HG02588 (cell line): ENCODE measurements around the gene MYCBP2.
"Not testable (repeated sequence)": the region's sequence is repeated elsewhere in the genome, so short reads cannot be mapped to it uniquely, and the experiment has no call there.

ENCODE experiments used
- ATAC-seq: cut with Tn5 transposase; IDR thresholded peaks from one replicate; pipeline ENCODE4 v1.9.1; 2021; ENCODE audit warnings: mild to moderate bottlenecking, moderate library complexity; ENCODE audit not compliant: unreplicated experiment

Gene MYCBP2

GRCh38 chr13:77326905-77327604 is at the start of gene MYCBP2:
TSS of gene MYCBP2 (minus strand) at chr13:77327094. CDS start at chr13:77326775, 319 bp downstream.
- ATAC-seq: peak; percentile 55

- no peak for ATAC-seq
These were observed 48.7 kb upstream of the MYCBP2 start for GRCh38 chr13:77375560-77376108.

- peak; percentile 77 for ATAC-seq
These were observed 47.9 kb upstream of the MYCBP2 start for GRCh38 chr13:77374786-77375185.

- no peak for ATAC-seq
These were observed 47.4 kb upstream of the MYCBP2 start for GRCh38 chr13:77374339-77374738.

- no peak for ATAC-seq
These were observed 46.6 kb upstream of the MYCBP2 start for GRCh38 chr13:77373502-77373901.

- ATAC-seq: no peak
These were observed 45.4 kb upstream of the MYCBP2 start for GRCh38 chr13:77372275-77372674.

- ATAC-seq: no peak
These were observed 44.0 kb upstream of the MYCBP2 start for GRCh38 chr13:77370888-77371287.

GRCh38 chr13:77362166-77362565 is 35.3 kb upstream of the MYCBP2 start:
- ATAC-seq: no peak

- ATAC-seq: no peak
These were observed 33.3 kb upstream of the MYCBP2 start for GRCh38 chr13:77360032-77360685.

- no peak for ATAC-seq
These were observed 32.3 kb upstream of the MYCBP2 start for GRCh38 chr13:77359171-77359570.

GRCh38 chr13:77358001-77358400 is 31.1 kb upstream of the MYCBP2 start:
- ATAC-seq: no peak

GRCh38 chr13:77356155-77356554 is 29.3 kb upstream of the MYCBP2 start:
- ATAC-seq: no peak

GRCh38 chr13:77353995-77354394 is 27.1 kb upstream of the MYCBP2 start:
- no peak for ATAC-seq

GRCh38 chr13:77351315-77351714 is 24.4 kb upstream of the MYCBP2 start:
- ATAC-seq: no peak

GRCh38 chr13:77350811-77351210 is 23.9 kb upstream of the MYCBP2 start:
- no peak for ATAC-seq

- ATAC-seq: peak; percentile 33
These were observed 22.5 kb upstream of the MYCBP2 start for GRCh38 chr13:77349365-77349764.

GRCh38 chr13:77347351-77347750 is 20.5 kb upstream of the MYCBP2 start:
- ATAC-seq: not testable (repeated sequence)

- peak; percentile 62 for ATAC-seq
These were observed 18.4 kb upstream of the MYCBP2 start for GRCh38 chr13:77345150-77345780.

- ATAC-seq: no peak
These were observed 16.9 kb upstream of the MYCBP2 start for GRCh38 chr13:77343841-77344240.

- ATAC-seq: peak; percentile 49
These were observed 12.5 kb upstream of the MYCBP2 start for GRCh38 chr13:77339408-77339807.

- ATAC-seq: peak; percentile 64
These were observed 12.1 kb upstream of the MYCBP2 start for GRCh38 chr13:77338961-77339401.

- peak; percentile 39 for ATAC-seq
These were observed 11.4 kb upstream of the MYCBP2 start for GRCh38 chr13:77338329-77338728.
